Ascending aorta (tissue), 2 donors: Measurements from ENCODE around the gene CLDN24. TPM values are rescaled to one million over a fixed set of nuclear protein-coding genes. Genes with fewer than 3 reads are reported as not detected.

ENCODE experiments used
- DNase-seq, 2 donors: peaks; one replicate each; pipeline ENCODE4 v3.0.0-alpha.2; 2019; ENCODE audit warnings: low spot score in 2 of 2
- H3K27ac ChIP-seq, 2 donors: fragments of 200-600 bp; sonication (generic); one replicate each; pipeline ENCODE4 v1.5.1; 2016 to 2017; ENCODE audit warnings: mild to moderate bottlenecking in 1 of 2
- H3K27me3 ChIP-seq: fragments of 200-600 bp; sonication (generic); one replicate; pipeline ENCODE4 v1.5.1; 2017
- H3K36me3 ChIP-seq, 2 donors: fragments of 200-600 bp; sonication (generic); one replicate each; pipeline ENCODE4 v1.5.1; 2016
- H3K4me1 ChIP-seq, 2 donors: fragments of 200-600 bp; sonication (generic); one replicate each; pipeline ENCODE4 v1.5.1; 2016 to 2017; ENCODE audit warnings: mild to moderate bottlenecking in 1 of 2
- H3K4me3 ChIP-seq, 2 donors: fragments of 200-600 bp; sonication (generic); one replicate each; pipeline ENCODE4 v1.5.1; 2016 to 2017; ENCODE audit warnings: mild to moderate bottlenecking in 1 of 2
- H3K9me3 ChIP-seq, 2 donors: fragments of 200-600 bp; sonication (generic); one replicate each; pipeline ENCODE4 v1.5.1; 2016
- intact Hi-C: fragments of 100-400 bp; cut with DNase I; formaldehyde crosslinking; loops from one replicate; pipeline ENCODE4 v1.15.1; 2023
- total RNA-seq: library from RNA; depleted of rRNA; stranded (reverse); fragments of >200 nt; gene quantifications from one replicate; pipeline ENCODE4 v1.1.0, GENCODE V29; 2016
- TF ChIP-seq, protein P1 (sequence below), 3 experiments: fragments of 200-600 bp in 2 of 3; fragments of 450-650 bp in 1 of 3; sonication (generic) in 2 of 3; IDR thresholded peaks; one replicate each; pipeline ENCODE4 v1.5.1; 2016 to 2019; ENCODE audit warnings: antibody characterized with exemption in 3 of 3, mild to moderate bottlenecking in 1 of 3, moderate library complexity in 1 of 3

CLDN24 gene
- total RNA-seq, 1 donor from 2014 or later, result not detected

DNA sequence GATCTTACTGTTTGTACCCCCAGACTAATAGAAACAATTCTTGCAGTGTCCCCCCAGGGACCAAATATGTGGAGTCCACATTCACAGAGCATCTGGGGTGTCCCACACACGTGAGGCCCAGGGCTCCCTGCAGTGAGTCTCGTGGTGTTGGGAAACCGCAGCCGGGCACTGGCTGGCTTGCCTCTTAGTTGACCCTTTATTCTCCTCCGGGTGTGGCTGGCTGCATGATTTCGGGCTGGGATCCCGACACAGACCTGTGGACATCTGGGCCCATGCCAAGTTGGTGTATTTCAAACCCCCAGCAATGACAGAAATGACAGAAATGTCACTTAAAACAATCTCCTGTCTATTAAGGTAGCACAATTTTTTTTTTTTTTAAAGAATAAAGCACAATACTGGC lies 15.6 kb upstream of the CLDN24 start:
- Histone ChIP-seq H3K27me3 (no peaks in the 10 kb centered on the region), H3K36me3 (no peaks in the 10 kb centered on the region), H3K9me3 (no peaks in the 10 kb centered on the region), H3K27ac (no peak overlapping the region), H3K4me1 (no peaks in the 10 kb centered on the region), H3K4me3 (no peak overlapping the region)
- TF ChIP-seq, protein P1, sequence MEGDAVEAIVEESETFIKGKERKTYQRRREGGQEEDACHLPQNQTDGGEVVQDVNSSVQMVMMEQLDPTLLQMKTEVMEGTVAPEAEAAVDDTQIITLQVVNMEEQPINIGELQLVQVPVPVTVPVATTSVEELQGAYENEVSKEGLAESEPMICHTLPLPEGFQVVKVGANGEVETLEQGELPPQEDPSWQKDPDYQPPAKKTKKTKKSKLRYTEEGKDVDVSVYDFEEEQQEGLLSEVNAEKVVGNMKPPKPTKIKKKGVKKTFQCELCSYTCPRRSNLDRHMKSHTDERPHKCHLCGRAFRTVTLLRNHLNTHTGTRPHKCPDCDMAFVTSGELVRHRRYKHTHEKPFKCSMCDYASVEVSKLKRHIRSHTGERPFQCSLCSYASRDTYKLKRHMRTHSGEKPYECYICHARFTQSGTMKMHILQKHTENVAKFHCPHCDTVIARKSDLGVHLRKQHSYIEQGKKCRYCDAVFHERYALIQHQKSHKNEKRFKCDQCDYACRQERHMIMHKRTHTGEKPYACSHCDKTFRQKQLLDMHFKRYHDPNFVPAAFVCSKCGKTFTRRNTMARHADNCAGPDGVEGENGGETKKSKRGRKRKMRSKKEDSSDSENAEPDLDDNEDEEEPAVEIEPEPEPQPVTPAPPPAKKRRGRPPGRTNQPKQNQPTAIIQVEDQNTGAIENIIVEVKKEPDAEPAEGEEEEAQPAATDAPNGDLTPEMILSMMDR (IDR thresholded peaks at IDR 0.05), result no peak
- intact Hi-C loops, result no loop called here
- DNase-seq, result peak in 1 of 2 donors; percentile 54

DNA sequence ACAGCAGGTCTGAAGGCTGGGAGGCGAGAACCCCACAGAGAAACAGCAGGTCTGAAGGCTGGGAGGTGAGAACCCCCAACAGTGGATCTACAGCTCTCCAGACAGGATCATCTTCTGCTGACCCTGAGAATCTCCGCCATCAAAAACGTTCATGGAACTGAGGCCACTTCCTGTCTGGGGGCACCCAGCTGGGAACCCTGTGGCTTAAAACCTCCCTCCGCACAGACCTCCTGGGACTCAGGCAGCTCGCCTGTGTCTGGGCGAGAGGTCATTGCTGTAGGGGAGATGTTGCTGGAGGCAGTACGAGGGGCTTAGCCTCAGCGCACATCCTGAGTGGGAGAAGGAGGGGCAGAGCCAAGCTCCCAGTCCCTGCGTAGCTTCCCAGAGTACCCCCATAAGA lies 15.1 kb upstream of the CLDN24 start:
- intact Hi-C loops, result no loop called here
- Histone ChIP-seq H3K27ac (no peak overlapping the region), H3K9me3 (no peaks in the 10 kb centered on the region), H3K4me3 (no peak overlapping the region), H3K4me1 (no peaks in the 10 kb centered on the region), H3K36me3 (no peaks in the 10 kb centered on the region), H3K27me3 (no peaks in the 10 kb centered on the region)
- DNase-seq, result peak in 1 of 2 donors; percentile 49
- TF ChIP-seq, protein P1 (IDR thresholded peaks at IDR 0.05), result no peak

DNA sequence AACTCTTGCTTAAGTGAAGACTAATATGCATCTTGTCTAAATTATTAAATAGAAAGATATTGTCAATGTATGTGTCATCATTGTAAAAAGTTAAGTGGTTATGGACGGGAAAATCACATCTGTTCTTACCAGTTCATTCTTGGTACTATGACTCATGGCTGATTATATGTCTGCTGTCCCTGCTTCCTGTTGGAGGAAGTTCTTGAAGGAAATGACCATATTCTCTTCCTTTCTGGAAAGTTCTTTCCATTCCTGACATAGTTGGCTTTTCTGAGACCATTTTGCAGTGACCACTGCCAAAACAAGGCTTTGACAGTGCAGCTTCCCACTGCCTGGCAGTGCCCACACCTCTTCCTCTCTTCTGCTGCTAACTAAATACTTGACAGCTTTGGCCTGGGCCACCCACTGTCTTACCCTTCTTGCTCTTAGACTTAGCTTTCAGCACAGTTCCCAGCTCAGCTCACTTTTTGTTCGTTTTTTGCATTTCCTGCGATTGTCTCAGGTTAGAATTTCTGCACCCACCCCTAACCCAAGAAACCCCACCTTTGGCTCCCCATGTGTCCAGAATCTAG lies 13.2 kb upstream of the CLDN24 start:
- H3K4me3 ChIP-seq, result no peak overlapping the region
- DNase-seq, result peak in 1 of 2 donors; percentile 38
- no peaks in the 10 kb centered on the region for H3K4me1 ChIP-seq
- no peaks in the 10 kb centered on the region for H3K36me3 ChIP-seq
- intact Hi-C loops, result no loop called here
- H3K27ac ChIP-seq, result no peak overlapping the region
- no peaks in the 10 kb centered on the region for H3K9me3 ChIP-seq
- TF ChIP-seq, protein P1 (IDR thresholded peaks at IDR 0.05), result no peak
- H3K27me3 ChIP-seq, result no peaks in the 10 kb centered on the region

DNA sequence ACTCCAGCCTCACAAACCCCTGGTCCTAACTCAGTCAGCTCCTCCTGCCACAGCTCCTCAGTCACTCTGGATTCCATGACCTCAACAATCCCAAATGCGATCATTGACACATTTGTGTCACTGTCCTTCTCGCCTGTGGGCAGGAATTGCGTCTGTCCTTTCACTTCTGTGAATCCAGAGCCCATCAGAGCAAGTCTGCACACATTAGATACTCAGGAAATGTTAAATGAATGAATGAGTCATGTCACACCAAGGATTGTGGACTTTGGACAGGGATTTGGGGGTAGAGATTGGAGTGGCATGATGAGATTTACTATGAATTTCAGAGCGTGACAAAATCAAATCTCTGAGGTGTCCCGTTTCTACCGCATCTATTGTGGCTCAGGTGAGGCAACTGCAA lies 11.8 kb upstream of the CLDN24 start:
- H3K36me3 ChIP-seq, result no peaks in the 10 kb centered on the region

DNA sequence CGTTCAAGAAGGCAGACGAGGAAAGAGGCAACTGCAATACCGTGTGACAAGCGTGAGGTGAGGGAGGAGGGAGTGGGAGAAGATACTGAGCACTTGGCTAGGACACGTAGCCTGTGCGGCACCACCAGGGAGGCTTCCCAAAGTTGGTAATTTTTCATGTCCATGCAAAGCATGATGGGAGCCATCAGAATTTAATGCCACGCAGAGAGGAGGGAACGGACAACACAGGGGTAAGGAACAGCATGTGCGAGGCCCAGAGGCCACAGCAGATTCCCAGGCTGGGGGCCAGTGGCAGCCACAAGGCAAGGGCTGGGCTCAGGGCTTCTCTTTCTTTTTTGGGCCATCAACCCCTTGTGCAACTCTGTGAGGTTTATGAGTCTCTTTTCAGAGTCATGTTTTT lies 11.0 kb upstream of the CLDN24 start:
- H3K36me3 ChIP-seq, result no peaks in the 10 kb centered on the region
- H3K27me3 ChIP-seq, result no peaks in the 10 kb centered on the region
- H3K4me3 ChIP-seq, result no peak overlapping the region
- TF ChIP-seq, protein P1 (IDR thresholded peaks at IDR 0.05), result no peak
- intact Hi-C loops, result no loop called here
- no peaks in the 10 kb centered on the region for H3K4me1 ChIP-seq
- no peaks in the 10 kb centered on the region for H3K9me3 ChIP-seq
- no peak overlapping the region for H3K27ac ChIP-seq
- peak in 1 of 2 donors; percentile 28 for DNase-seq

More for the DNA sequence above, 11.8 kb upstream of the CLDN24 start:
- Histone ChIP-seq H3K4me1 (no peaks in the 10 kb centered on the region), H3K9me3 (no peaks in the 10 kb centered on the region), H3K27me3 (no peaks in the 10 kb centered on the region), H3K4me3 (no peak overlapping the region), H3K27ac (no peak overlapping the region)
- TF ChIP-seq, protein P1 (IDR thresholded peaks at IDR 0.05), result no peak
- intact Hi-C loops, result no loop called here
- peak in 1 of 2 donors; percentile 7 for DNase-seq

DNA sequence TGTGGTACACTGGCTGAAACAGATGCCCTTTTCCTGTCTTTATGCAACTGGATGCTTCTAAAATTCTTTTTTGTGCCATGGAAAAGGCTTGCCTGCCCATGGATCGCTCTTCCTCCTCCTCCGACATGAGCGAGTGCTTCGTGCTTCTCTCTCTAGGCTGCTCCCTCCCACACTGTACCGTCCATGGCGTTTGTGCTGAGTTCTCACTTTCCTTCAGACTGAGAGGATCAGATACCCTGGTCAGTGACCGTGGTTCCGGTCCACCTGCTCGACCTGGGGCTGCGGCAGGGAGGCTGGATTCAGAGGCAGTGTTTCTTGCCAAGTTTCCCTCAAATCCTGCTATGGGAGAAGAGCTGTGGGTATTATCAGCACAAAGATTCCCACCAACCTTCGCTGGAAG lies 10.2 kb upstream of the CLDN24 start:
- intact Hi-C loops, result no loop called here
- TF ChIP-seq, protein P1 (IDR thresholded peaks at IDR 0.05), result no peak
- no peak overlapping the region for H3K27ac ChIP-seq
- no peak overlapping the region for H3K4me3 ChIP-seq
- no peaks in the 10 kb centered on the region for H3K36me3 ChIP-seq
- DNase-seq, result peak in 1 of 2 donors; percentile 30
- no peaks in the 10 kb centered on the region for H3K4me1 ChIP-seq
- no peaks in the 10 kb centered on the region for H3K9me3 ChIP-seq
- no peaks in the 10 kb centered on the region for H3K27me3 ChIP-seq
